Placental epithelial cell (primary cell): ENCODE data around the gene IRGQ. TPM values are rescaled to one million over a fixed set of nuclear protein-coding genes. Genes with fewer than 3 reads are reported as not detected.

Experiments used
- total RNA-seq: library from RNA; depleted of rRNA; stranded (reverse); fragments of >200 nt; gene quantifications from 2 replicates; pipeline ENCODE4 v1.2.3, GENCODE V29; 2012

Gene IRGQ
- 16.9 and 18.5 TPM in 2 replicates for total RNA-seq

GRCh38 chr19:43595999-43596841, at the start of gene IRGQ, which contains the start of gene ZNF576:
Gene IRGQ, minus strand, starts transcription at chr19:43596134. Its CDS starts 796 bp downstream, at chr19:43595338.
Gene ZNF576, plus strand, starts transcription at chr19:43596595. Its CDS starts 514 bp downstream, at chr19:43597109.

GRCh38 chr19:43639519-43640423, 43.8 kb upstream of the IRGQ start, which contains the start of gene CADM4:
Gene CADM4, minus strand, starts transcription at chr19:43639850. Its CDS starts 60 bp downstream, at chr19:43639790.

GRCh38 chr19:43619262-43620060, 23.5 kb upstream of the IRGQ start, which contains the start of gene ZNF428:
Gene ZNF428, minus strand, starts transcription at chr19:43619629. Its CDS starts 5,325 bp downstream, at chr19:43614304.

GRCh38 chr19:43611788-43612187, 15.9 kb upstream of the IRGQ start, which contains the start of gene SRRM5:
Gene SRRM5, plus strand, starts transcription at chr19:43612088. Its CDS starts 34 bp downstream, at chr19:43612122.

GRCh38 chr19:43575156-43575950, 20.6 kb downstream of the IRGQ start, which contains the start of the genes PINLYP and XRCC1:
Gene PINLYP, plus strand, starts transcription at chr19:43575801. Its CDS starts 1,391 bp downstream, at chr19:43577192.
Gene XRCC1, minus strand, starts transcription at chr19:43575527. Its CDS starts 69 bp downstream, at chr19:43575458.

Other genes with a start within 250 kb of the IRGQ start
- 0.33 and 0.39 TPM in 2 replicates for gene CD177, start 242.4 kb downstream of the IRGQ start, total RNA-seq
- not detected in 2 replicates for gene TEX101, start 181.2 kb downstream of the IRGQ start, total RNA-seq
- 35.5 and 65.2 TPM in 2 replicates for gene LYPD3, start 130.5 kb downstream of the IRGQ start, total RNA-seq
- gene PHLDB3, start 91.4 kb downstream of the IRGQ start, total RNA-seq, result 24.8 and 45.5 TPM in 2 replicates
- gene ETHE1, start 68.9 kb downstream of the IRGQ start, total RNA-seq, result 174 and 189 TPM in 2 replicates
- gene ZNF575, start 62.9 kb downstream of the IRGQ start, total RNA-seq, result under 0.01 TPM in 1 of 2 replicates, not detected in the other
- 27.0 and 51.8 TPM in 2 replicates for gene XRCC1, start 20.6 kb downstream of the IRGQ start, total RNA-seq
- gene PINLYP, start 20.3 kb downstream of the IRGQ start, total RNA-seq, result 2.4 and 11.0 TPM in 2 replicates
- 7.9 and 9.0 TPM in 2 replicates for gene ZNF576, start 461 bp upstream of the IRGQ start, total RNA-seq
- under 0.01 and 0.22 TPM in 2 replicates for gene SRRM5, start 16.0 kb upstream of the IRGQ start, total RNA-seq
- gene ZNF428, start 23.5 kb upstream of the IRGQ start, total RNA-seq, result 20.8 and 27.9 TPM in 2 replicates
- 0.54 and 1.2 TPM in 2 replicates for gene CADM4, start 43.7 kb upstream of the IRGQ start, total RNA-seq
- gene PLAUR, start 74.0 kb upstream of the IRGQ start, total RNA-seq, result 45.1 and 48.3 TPM in 2 replicates
- not detected in 2 replicates for gene IRGC, start 119.9 kb upstream of the IRGQ start, total RNA-seq
- 17.5 and 27.1 TPM in 2 replicates for gene SMG9, start 158.8 kb upstream of the IRGQ start, total RNA-seq
- 85.2 and 95.4 TPM in 2 replicates for gene KCNN4, start 184.8 kb upstream of the IRGQ start, total RNA-seq
- gene LYPD5, start 206.3 kb upstream of the IRGQ start, total RNA-seq, result 10.8 and 12.2 TPM in 2 replicates
- 14.7 and 18.8 TPM in 2 replicates for gene ZNF283, start 231.2 kb upstream of the IRGQ start, total RNA-seq